NK-92 (cell line): ENCODE results near the gene BDH1.
"Not testable (repeated sequence)": the region's sequence is repeated elsewhere in the genome, so short reads cannot be mapped to it uniquely, and the experiment has no call there.

Experiments used
- DNase-seq: peaks from one replicate; lab custom pipeline; 2025; ENCODE audit not compliant: unreplicated experiment; lab: John Stamatoyannopoulos, UW

BDH1 gene

GRCh38 chr3:197490098-197491058 lies 65.4 kb downstream of the BDH1 start:
- no peak for DNase-seq

- DNase-seq: no peak
Measured at GRCh38 chr3:197487911-197488391, 67.8 kb downstream of the BDH1 start.

- no peak for DNase-seq
Measured at GRCh38 chr3:197486861-197487260, 68.9 kb downstream of the BDH1 start.

GRCh38 chr3:197485143-197485542 lies 70.6 kb downstream of the BDH1 start:
- DNase-seq: no peak

GRCh38 chr3:197484204-197484901 lies 71.4 kb downstream of the BDH1 start:
- DNase-seq: no peak

- DNase-seq: no peak
Measured at GRCh38 chr3:197482001-197482400, 73.8 kb downstream of the BDH1 start.

GRCh38 chr3:197480320-197480719 lies 75.4 kb downstream of the BDH1 start:
- no peak for DNase-seq

GRCh38 chr3:197478746-197479668 lies 76.8 kb downstream of the BDH1 start:
- DNase-seq: no peak

- DNase-seq: not testable (repeated sequence)
Measured at GRCh38 chr3:197477816-197478215, 78.0 kb downstream of the BDH1 start.

GRCh38 chr3:197475997-197476525 lies 79.7 kb downstream of the BDH1 start:
- DNase-seq: no peak

- DNase-seq: no peak
Measured at GRCh38 chr3:197475514-197475913, 80.3 kb downstream of the BDH1 start.

GRCh38 chr3:197472151-197472550 lies 83.6 kb downstream of the BDH1 start:
- DNase-seq: no peak

GRCh38 chr3:197471221-197472010 lies 84.4 kb downstream of the BDH1 start:
- no peak for DNase-seq

GRCh38 chr3:197468866-197469382 lies 86.8 kb downstream of the BDH1 start:
- no peak for DNase-seq

GRCh38 chr3:197468167-197468566 lies 87.6 kb downstream of the BDH1 start:
- DNase-seq: no peak

GRCh38 chr3:197466586-197467399 lies 89.0 kb downstream of the BDH1 start:
- DNase-seq: no peak

- DNase-seq: no peak
Measured at GRCh38 chr3:197465996-197466549, 89.7 kb downstream of the BDH1 start.

GRCh38 chr3:197465197-197465995 lies 90.4 kb downstream of the BDH1 start:
- no peak for DNase-seq
